Spleen (tissue), 11 donors: ENCODE results near the gene LTBP1. TPM values are rescaled to one million over a fixed set of nuclear protein-coding genes. Genes with fewer than 3 reads are reported as not detected.

Experiments
- DNase-seq: peaks from one replicate; pipeline ENCODE4 v3.0.0-alpha.2; 2020
- H3K27ac ChIP-seq, 8 donors: fragments of 200-600 bp; sonication (generic) in 7 of 8; 1 replicate in 4 of 8; 2 replicates in 4 of 8; pipeline versions ENCODE4 v1.5.0 to v1.8.0; 2016 to 2021; ENCODE audit warnings: inconsistent platforms in 4 of 8, mild to moderate bottlenecking in 4 of 8, moderate library complexity in 1 of 8
- H3K27me3 ChIP-seq, 7 donors: fragments of 200-600 bp; sonication (generic) in 6 of 7; replicated peaks in 1 of 7; 1 replicate in 4 of 7; 2 replicates in 3 of 7; pipeline versions ENCODE4 v1.5.0 to v1.8.0; 2016 to 2021; ENCODE audit warnings: inconsistent platforms in 3 of 7, mild to moderate bottlenecking in 1 of 7
- H3K36me3 ChIP-seq, 6 donors: fragments of 200-600 bp; sonication (generic) in 5 of 6; 1 replicate in 4 of 6; 2 replicates in 2 of 6; pipeline versions ENCODE4 v1.5.0 to v1.8.0; 2016 to 2021; ENCODE audit warnings: inconsistent platforms in 2 of 6
- H3K4me1 ChIP-seq, 6 donors: fragments of 200-600 bp; sonication (generic) in 5 of 6; 1 replicate in 3 of 6; 2 replicates in 3 of 6; pipeline versions ENCODE4 v1.5.0 to v1.8.0; 2016 to 2021; ENCODE audit warnings: inconsistent platforms in 3 of 6
- H3K4me3 ChIP-seq, 8 donors: fragments of 200-600 bp; sonication (generic) in 7 of 8; 1 replicate in 4 of 8; 2 replicates in 4 of 8; pipeline versions ENCODE4 v1.5.0 to v1.8.0; 2016 to 2021; ENCODE audit warnings: inconsistent platforms in 4 of 8, mild to moderate bottlenecking in 4 of 8, moderate library complexity in 2 of 8
- H3K9me3 ChIP-seq, 8 donors: fragments of 200-600 bp; sonication (generic) in 7 of 8; 1 replicate in 4 of 8; 2 replicates in 4 of 8; pipeline versions ENCODE4 v1.5.0 to v1.8.0; 2016 to 2021; ENCODE audit warnings: inconsistent platforms in 4 of 8
- CTCF ChIP-seq, 11 experiments: fragments of 200-600 bp in 7 of 11; fragments of 450-650 bp in 4 of 11; sonication (generic) in 4 of 11; IDR thresholded peaks in 8 of 11; conservative IDR thresholded peaks in 3 of 11; 1 replicate in 7 of 11; 2 replicates in 4 of 11; pipeline versions ENCODE4 v1.4.0 to v1.8.0; 2016 to 2021; ENCODE audit warnings: antibody characterized with exemption in 11 of 11, inconsistent platforms in 4 of 11, mild to moderate bottlenecking in 1 of 11
- POLR2A ChIP-seq, 3 donors: fragments of 450-650 bp; IDR thresholded peaks; one replicate each; pipeline ENCODE4 v1.5.1; 2017; ENCODE audit warnings: antibody characterized with exemption in 3 of 3, mild to moderate bottlenecking in 1 of 3
- POLR2AphosphoS5 ChIP-seq, 3 donors: sonication (generic); formaldehyde crosslinking; IDR thresholded peaks; one replicate each; pipeline ENCODE4 v1.5.1; 2017; ENCODE audit warnings: antibody characterized with exemption in 3 of 3
- WGBS, 5 donors: extraction: QIAGEN DNeasy Blood & Tissue Kit in 3 of 5; methylation state at CpG; one replicate each; pipeline versions ENCODE4 v1.1.5 to v1.1.7; 2013 to 2018; 5-methylcytosine and 5-hydroxymethylcytosine counted together
- intact Hi-C: fragments of 100-400 bp; cut with DNase I; formaldehyde crosslinking; loops from one replicate; pipeline ENCODE4 v1.15.0; 2023; ENCODE audit warnings: low total_unique reads
- polyA plus RNA-seq, 3 donors: library from polyadenylated mRNA; stranded (reverse); fragments of 200-250 nt; gene quantifications; one replicate each; pipeline ENCODE4 v1.2.1, GENCODE V29; 2013
- total RNA-seq, 7 donors: library from RNA; depleted of rRNA in 3 of 7; stranded (reverse); fragments of >200 nt in 3 of 7; fragmentation: NEBNext Ultra II Directional in 4 of 7; extraction: Animal tissue kit (Norgen Biotek cat#: 25700) in 4 of 7; gene quantifications; one replicate each; pipeline versions ENCODE4 v1.1.0 to v1.2.1, GENCODE V29; 2016 to 2021
- donor health status: healthy with polysubstance abuse.
- donor health status: DM: no; HTN: no; CAD: no; lungs with moderate emphysema.
- donor health status: DM: no; HTN: no; CAD: no.
- donor health status: Bipolar disorder and iron deficiency.
- donor health status: healthy.
- donor health status: DM: no; HTN: no; CAD: no.
- donor health status: DM: yes; HTN: yes; CAD: no.

The LTBP1 gene
- total and polyA plus RNA-seq, 10 donors = 6.8 to 28.0 (median 13.3) TPM

- Histone ChIP-seq H3K4me1 (no peaks in the 10 kb centered on the region), H3K27ac (no peak overlapping the region), H3K27me3 (no peaks in the 10 kb centered on the region), H3K9me3 (no peaks in the 10 kb centered on the region), H3K36me3 (no peaks in the 10 kb centered on the region), H3K4me3 (no peak overlapping the region)
- intact Hi-C loops = no loop called here
- no peak for DNase-seq
- WGBS, 5 donors = 83 to 87% (median 84%) methylated on average over 10 of the region's 10 CpGs
- TF ChIP-seq POLR2A (IDR thresholded peaks at IDR 0.05) (no peak), POLR2AphosphoS5 (IDR thresholded peaks at IDR 0.05) (no peak), CTCF (IDR thresholded peaks at IDR 0.05 in 8 of 11, conservative IDR thresholded peaks at IDR 0.05 in 3 of 11) (no peak)
These were observed 357.5 kb downstream of the LTBP1 start for GRCh38 chr2:33304032-33304864.

- no peak for TF ChIP-seq POLR2AphosphoS5 (IDR thresholded peaks at IDR 0.05)
- TF ChIP-seq CTCF (IDR thresholded peaks at IDR 0.05 in 8 of 11, conservative IDR thresholded peaks at IDR 0.05 in 3 of 11) = no peak
- TF ChIP-seq POLR2A (IDR thresholded peaks at IDR 0.05) = no peak
- no peak overlapping the region for H3K27ac ChIP-seq
- no peaks in the 10 kb centered on the region for H3K27me3 ChIP-seq
- H3K4me3 ChIP-seq = no peak overlapping the region
- intact Hi-C loops = no loop called here
- H3K9me3 ChIP-seq = no peaks in the 10 kb centered on the region
- H3K4me1 ChIP-seq = no peaks in the 10 kb centered on the region
- WGBS, 5 donors = 83 to 93% (median 89%) methylated on average over 9 of the region's 9 CpGs
- H3K36me3 ChIP-seq = no peaks in the 10 kb centered on the region
- no peak for DNase-seq
These were observed 361.0 kb downstream of the LTBP1 start for GRCh38 chr2:33307659-33308270.

GRCh38 chr2:33312355-33312754 is 365.6 kb downstream of the LTBP1 start:
- no peaks in the 10 kb centered on the region for H3K4me1 ChIP-seq
- no peaks in the 10 kb centered on the region for H3K36me3 ChIP-seq
- no peak overlapping the region for H3K4me3 ChIP-seq
- 89 to 98% (median 96%) methylated on average over 4 of the region's 4 CpGs for WGBS, 5 donors
- no peak for DNase-seq
- H3K27me3 ChIP-seq = no peaks in the 10 kb centered on the region
- H3K9me3 ChIP-seq = no peaks in the 10 kb centered on the region
- no peak for TF ChIP-seq POLR2AphosphoS5 (IDR thresholded peaks at IDR 0.05)
- no peak for TF ChIP-seq POLR2A (IDR thresholded peaks at IDR 0.05)
- no peak for TF ChIP-seq CTCF (IDR thresholded peaks at IDR 0.05 in 8 of 11, conservative IDR thresholded peaks at IDR 0.05 in 3 of 11)
- no peak overlapping the region for H3K27ac ChIP-seq
- intact Hi-C loops = no loop called here

GRCh38 chr2:33313039-33313438 is 366.3 kb downstream of the LTBP1 start:
- no peak for DNase-seq
- Histone ChIP-seq H3K27ac (no peak overlapping the region), H3K4me3 (no peak overlapping the region), H3K9me3 (no peaks in the 10 kb centered on the region), H3K4me1 (no peaks in the 10 kb centered on the region), H3K27me3 (no peaks in the 10 kb centered on the region), H3K36me3 (no peaks in the 10 kb centered on the region)
- 87 to 96% (median 90%) methylated on average over 3 of the region's 3 CpGs for WGBS, 5 donors
- no peak for TF ChIP-seq POLR2AphosphoS5 (IDR thresholded peaks at IDR 0.05)
- no peak for TF ChIP-seq CTCF (IDR thresholded peaks at IDR 0.05 in 8 of 11, conservative IDR thresholded peaks at IDR 0.05 in 3 of 11)
- TF ChIP-seq POLR2A (IDR thresholded peaks at IDR 0.05) = no peak
- intact Hi-C loops = no loop called here
